ENCODE data around the gene PREX1.
"Not testable (repeated sequence)": the region's sequence is repeated elsewhere in the genome, so short reads cannot be mapped to it uniquely, and the experiment has no call there.

PREX1 gene

DNA sequence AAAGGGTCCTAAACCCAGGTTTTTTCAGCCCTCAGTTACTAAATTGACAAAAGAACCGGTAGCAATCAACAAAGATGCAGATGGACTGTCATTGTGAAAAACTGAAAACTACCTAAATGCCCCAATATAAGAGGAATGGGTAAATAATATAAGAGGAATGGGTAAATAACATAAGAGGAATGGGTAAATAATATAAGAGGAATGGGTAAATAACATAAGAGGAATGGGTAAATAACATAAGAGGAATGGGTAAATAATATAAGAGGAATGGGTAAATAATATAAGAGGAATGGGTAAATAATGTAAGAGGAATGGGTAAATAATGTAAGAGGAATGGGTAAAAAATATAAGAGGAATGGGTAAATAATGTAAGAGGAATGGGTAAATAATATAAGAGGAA lies 15.7 kb downstream of the PREX1 start:
- DNase-seq (ENCODE audit: low read depth): not testable (repeated sequence)

GRCh38 chr20:48809673-48810072 lies 18.1 kb downstream of the PREX1 start:
- DNase-seq (ENCODE audit: low read depth): no peak

- no peak for DNase-seq (ENCODE audit: low read depth)
Measured at GRCh38 chr20:48808382-48809034, 19.3 kb downstream of the PREX1 start.

GRCh38 chr20:48807586-48808381 lies 20.0 kb downstream of the PREX1 start:
- DNase-seq (ENCODE audit: low read depth): no peak

GRCh38 chr20:48807051-48807450 lies 20.7 kb downstream of the PREX1 start:
- DNase-seq (ENCODE audit: low read depth): no peak

DNA sequence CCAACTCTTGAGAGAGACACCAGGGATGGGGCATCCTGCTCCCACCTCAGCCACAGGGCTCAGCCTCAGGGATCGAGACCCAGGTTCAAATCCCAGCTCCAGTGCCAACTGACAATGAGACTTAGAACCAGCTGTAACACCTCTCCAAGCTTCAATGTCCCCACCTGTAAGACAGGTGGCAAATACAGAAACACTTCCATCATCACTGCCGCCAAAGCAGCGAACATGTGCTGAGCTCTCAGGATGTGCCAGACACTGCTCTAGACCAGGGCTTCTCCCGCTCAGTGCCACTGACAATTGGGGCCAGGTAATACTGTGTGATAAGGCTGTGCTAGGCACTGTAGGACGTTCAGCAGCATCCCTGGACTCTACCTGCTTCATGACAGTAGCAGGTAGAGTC lies 22.1 kb downstream of the PREX1 start:
- DNase-seq (ENCODE audit: low read depth): no peak

DNA sequence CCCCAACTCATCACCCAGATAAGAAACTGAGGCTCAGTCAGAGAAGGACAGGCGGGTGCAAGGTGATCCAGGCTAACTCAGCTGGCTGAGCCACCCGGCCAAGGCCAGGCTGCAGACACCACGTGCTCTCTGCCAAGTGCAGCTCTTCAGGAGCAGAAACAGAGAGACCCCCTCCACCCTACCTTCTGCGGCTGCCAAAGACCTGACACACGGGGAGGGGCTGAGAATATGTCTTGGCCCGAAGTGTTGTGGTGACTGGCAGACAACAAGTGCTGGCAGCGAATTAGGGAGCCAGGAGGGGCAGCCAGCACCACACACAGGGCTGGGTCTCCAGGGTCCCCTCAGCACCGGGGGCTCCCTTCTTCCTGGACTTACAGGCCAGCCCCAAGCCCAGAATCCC lies 22.5 kb downstream of the PREX1 start:
- no peak for DNase-seq (ENCODE audit: low read depth)

- no peak for DNase-seq (ENCODE audit: low read depth)
Measured at GRCh38 chr20:48804300-48804980, 23.4 kb downstream of the PREX1 start.

DNA sequence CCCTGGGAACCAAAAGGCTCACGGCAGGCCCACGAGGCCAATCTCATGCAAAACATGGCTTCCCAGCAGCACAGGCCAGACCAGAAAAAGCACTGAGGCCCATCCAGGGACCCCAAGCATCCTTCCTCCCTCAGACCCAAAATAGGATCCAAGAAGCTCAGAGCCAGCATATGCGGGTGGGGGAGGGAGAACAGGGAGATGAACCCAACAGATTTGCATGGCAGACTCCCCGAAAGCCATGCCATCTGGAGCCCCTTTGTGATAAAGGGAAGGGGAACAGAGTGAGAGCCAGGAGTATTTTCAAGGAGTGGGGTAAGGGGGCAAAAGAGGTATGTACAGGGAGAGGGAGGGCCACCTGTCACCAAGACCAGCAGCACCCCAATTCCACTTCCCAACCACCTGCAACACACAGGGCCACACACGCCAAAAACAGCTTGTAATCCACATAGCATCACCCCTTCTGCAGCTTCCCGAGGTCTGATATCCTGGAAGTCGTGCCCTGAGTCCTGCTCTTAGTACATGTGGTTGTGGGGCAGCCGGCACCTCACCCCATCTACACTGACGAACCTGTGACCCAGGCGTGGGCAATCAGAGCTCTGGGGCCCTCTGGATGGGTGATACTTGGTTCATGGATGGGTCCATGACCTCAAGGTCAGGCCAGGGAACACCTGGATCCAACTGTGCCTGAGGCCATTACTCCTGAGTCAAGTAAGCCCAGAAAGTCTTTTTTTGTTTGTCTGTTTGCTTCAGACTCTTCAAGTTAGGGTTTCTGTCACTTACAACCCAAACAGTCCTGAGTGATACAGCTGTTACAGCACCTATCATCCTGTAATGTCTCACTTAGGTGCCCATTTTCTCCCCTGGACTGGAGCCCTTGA lies 24.4 kb downstream of the PREX1 start:
- DNase-seq (ENCODE audit: low read depth): no peak

DNA sequence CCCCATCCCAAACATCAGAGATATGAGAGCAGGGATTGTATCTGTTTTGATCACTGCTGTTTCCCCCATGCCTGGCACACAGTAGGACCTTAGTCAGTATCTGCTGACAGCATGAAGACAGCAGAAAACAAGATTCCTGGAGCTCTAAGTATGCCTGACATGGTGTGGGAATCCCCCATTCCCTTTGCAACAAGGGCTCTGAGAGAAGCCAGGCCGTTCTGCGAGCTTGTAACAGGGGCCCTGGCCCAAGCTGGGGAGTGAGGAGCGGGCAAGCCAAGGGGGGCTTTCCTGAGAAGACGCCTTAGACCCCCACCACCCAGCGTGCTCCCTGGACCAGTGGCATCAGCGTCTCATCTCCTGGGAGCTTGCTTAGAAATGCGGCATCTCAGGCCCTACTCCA lies 25.2 kb downstream of the PREX1 start:
- DNase-seq (ENCODE audit: low read depth): no peak

DNA sequence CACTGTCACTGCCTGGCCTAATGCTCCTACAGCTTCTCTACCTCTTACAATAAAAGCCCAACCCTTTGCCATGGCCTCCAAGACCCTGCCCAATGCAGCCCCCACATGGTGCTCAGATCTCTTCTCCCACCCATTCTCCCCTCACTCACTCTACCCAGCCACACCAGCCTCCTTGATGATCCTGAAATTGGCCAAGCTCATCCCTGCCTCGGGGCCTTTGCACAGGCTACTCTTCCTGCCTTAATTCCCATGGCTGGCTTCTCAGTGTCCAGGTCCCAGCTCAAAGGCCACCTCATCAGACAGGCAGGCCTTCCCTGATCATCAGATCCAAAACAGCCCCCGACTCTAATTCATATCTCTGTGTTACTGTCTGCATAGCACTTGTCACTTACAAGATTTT lies 25.6 kb downstream of the PREX1 start:
- DNase-seq (ENCODE audit: low read depth): no peak

DNA sequence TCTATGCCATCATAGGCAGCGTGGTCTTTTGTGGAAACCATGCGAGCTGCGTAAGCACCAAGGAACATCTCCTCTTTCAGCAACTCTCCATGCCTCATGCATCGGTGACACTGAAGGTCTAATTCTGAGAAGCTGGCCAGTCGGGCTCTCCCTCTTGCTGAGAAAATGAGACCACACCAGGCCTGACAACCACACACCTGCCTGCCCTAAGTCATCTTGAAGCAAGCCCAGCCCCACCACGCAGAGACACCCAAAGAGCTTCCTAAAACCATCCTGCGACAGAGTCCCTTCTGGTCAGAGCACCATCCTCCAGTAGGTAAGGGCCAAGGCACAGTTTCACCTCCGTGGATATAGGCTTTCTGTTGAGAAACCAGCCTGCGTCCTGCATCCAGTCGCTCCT lies 26.6 kb downstream of the PREX1 start:
- no peak for DNase-seq (ENCODE audit: low read depth)

GRCh38 chr20:48800177-48800576 lies 27.6 kb downstream of the PREX1 start:
- DNase-seq (ENCODE audit: low read depth): no peak

- no peak for DNase-seq (ENCODE audit: low read depth)
Measured at GRCh38 chr20:48799328-48800105, 28.3 kb downstream of the PREX1 start.

DNA sequence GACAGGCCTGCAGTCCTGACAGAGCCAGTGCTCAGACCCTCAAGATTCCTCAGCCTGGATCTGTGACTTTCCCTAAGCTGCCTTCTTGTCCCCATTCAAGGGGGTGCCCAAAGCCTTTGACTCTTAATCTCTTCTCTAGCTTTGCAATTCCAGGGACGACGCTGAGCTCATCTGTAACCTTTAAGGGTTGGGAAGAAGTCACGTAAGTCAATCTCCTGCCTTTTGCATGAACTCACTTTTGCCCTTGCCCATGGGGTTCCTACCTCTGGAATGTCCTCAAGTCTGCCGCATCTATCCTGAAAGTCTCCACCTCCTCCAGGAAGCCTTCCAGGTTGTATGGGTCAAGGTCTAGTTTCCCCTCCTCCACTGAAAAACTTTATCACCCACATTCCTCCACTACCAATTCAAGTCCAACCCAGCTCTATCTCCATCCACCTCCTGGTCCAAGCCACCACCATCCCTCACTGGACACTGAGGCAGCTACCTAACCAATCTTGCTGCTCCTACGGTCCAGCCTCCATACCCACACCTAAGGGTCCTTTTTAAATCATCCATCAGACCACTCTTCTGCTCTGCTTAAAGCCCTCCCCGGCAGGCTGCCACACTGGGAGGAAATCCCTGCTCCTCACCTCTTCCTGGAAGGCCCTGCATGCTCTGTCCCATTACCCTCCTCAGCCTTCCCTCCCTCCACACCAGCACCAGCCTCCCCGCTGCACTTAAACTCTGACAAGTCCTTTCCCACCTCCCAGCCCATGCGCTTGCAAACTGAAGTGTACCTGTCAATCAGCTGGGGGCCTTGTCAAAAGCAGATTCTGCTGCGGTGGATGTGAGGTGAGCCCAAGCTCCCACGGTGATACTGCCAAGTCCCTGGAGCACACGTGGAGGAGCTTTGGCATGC lies 29.7 kb downstream of the PREX1 start:
- DNase-seq (ENCODE audit: low read depth): no peak

DNA sequence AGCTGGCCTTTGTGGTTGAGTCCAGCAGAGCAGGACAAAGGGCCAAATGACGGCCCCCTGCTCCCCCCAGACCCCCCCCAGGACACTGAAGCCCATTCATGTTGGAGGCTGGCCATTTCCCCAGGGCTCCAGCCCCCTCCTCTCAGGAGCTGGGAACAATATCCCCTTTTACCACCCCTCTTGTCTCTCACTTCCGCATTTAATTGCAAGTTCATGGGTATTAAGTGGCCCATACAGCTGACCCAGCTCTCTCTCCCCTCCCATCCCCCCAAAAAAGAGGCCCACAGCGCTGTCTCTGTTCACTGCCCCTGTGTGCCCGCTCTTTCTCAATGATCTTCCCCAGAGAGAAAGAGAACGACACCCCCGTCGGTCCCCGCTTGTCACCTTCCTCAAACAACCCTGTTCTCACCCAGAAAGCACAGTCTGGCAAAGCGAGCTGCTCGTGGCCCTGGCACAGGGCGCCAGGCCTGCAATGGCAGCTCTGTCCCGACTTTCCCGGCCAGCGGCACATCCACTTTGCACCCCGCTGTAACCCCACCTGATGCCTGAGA lies 30.4 kb downstream of the PREX1 start:
- DNase-seq (ENCODE audit: low read depth): no peak

GRCh38 chr20:48795732-48796131 lies 32.1 kb downstream of the PREX1 start:
- no peak for DNase-seq (ENCODE audit: low read depth)

- no peak for DNase-seq (ENCODE audit: low read depth)
Measured at GRCh38 chr20:48794816-48795457, 32.9 kb downstream of the PREX1 start.

DNA sequence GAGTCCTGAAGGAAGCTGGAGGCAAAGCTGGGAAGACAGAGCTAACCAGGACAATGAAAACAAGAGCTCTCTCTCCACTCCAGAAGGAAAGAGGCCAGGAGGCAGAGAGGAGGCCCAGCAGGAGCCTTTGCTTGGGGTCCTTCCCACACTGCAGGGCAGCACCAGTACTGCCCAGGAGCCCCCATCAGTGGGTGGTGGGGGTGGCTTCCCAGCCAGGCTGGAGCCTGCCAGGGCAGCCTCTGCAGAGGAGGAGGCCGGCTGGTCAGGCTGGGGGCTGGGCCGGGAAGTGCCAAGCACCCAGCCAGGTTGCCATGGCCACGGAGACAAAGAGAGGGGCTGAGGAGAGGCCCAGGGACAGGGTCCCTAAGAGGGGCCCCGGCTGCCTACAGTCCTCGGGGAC lies 33.4 kb downstream of the PREX1 start:
- no peak for DNase-seq (ENCODE audit: low read depth)

DNA sequence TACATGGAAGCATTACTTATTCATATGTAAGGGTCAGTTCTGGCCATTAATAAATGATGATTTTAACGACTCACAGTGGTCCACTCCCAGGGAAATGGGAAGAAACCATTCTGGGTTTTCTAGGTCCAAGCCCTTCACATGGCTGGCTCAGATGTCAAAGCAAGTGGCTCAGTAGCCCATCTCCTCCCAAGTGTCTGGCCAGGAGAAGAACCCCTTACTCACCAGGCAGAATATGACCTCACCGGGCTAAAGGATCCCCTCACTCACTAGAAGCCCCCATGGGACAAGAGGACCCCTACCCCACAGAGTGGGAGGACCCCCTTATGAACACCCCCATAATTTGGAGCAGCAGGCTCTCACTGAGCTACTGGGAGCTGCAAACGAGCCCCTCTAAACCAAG lies 34.0 kb downstream of the PREX1 start:
- no peak for DNase-seq (ENCODE audit: low read depth)
